Panc1 (cell line): ENCODE results near the gene VAV3. TPM values are rescaled to one million over a fixed set of nuclear protein-coding genes. Genes with fewer than 3 reads are reported as not detected.

Source experiments
- ATAC-seq: fragments of 200-7000 bp; cut with Tn5 transposase; 2 replicates; pipeline ENCODE4 v1.9.1; 2020; ENCODE audit warnings: mild to moderate bottlenecking, moderate library complexity
- BruUV-seq: library from RNA; stranded (reverse); fragments of 400-500 nt; replicated peaks from 2 replicates; lab custom pipeline; 2021; lab: Mats Ljungman, UMichigan
- CTCF ChIA-PET: fragments of 300-600 bp; sonication (Branson Sonifier 250); formaldehyde crosslinking; loops from one replicate; lab custom pipeline; 2022; ENCODE audit warnings: antibody characterized with exemption; lab: Charles Lee
- POLR2A ChIA-PET: fragments of 300-600 bp; sonication (Branson Sonifier 250); formaldehyde crosslinking; loops from one replicate; lab custom pipeline; 2022; ENCODE audit warnings: antibody characterized with exemption; lab: Charles Lee
- DNase-seq: peaks from one replicate; pipeline ENCODE4 v3.0.0-alpha.2; 2010; ENCODE audit warnings: low read depth, low spot score
- H3K27ac ChIP-seq: 2 replicates; pipeline ENCODE4 v1.5.1; 2011; ENCODE audit warnings: mild to moderate bottlenecking, low read length, inconsistent platforms
- H3K27me3 ChIP-seq: fragments of 200-500 bp; sonication (Bioruptor generic); 2 replicates; pipeline ENCODE4 v1.6.0; 2014; ENCODE audit warnings: low read length, inconsistent platforms; ENCODE audit not compliant: control insufficient read depth, insufficient read depth
- H3K36me3 ChIP-seq: fragments of 200-500 bp; sonication (Bioruptor generic); 2 replicates; pipeline ENCODE4 v1.5.1; 2014; ENCODE audit warnings: inconsistent platforms, mild to moderate bottlenecking, low read length, moderate library complexity; ENCODE audit not compliant: control insufficient read depth, insufficient read depth
- H3K4me1 ChIP-seq: 2 replicates; pipeline ENCODE4 v1.5.1; 2011; ENCODE audit warnings: inconsistent platforms, mild to moderate bottlenecking, low read length, moderate library complexity; ENCODE audit not compliant: control insufficient read depth, insufficient read depth
- H3K4me3 ChIP-seq, 2 experiments: 2 replicates each; pipeline ENCODE4 v1.5.1; 2011 to 2012; ENCODE audit warnings: low read depth in 2 of 2, low read length in 2 of 2, mild to moderate bottlenecking in 2 of 2, inconsistent platforms in 1 of 2, moderate library complexity in 1 of 2
- H3K9me3 ChIP-seq: fragments of 200-500 bp; sonication (Bioruptor generic); 2 replicates; pipeline ENCODE4 v1.5.1; 2014; ENCODE audit warnings: low read depth, mild to moderate bottlenecking, inconsistent platforms, low read length, moderate library complexity; ENCODE audit not compliant: control insufficient read depth, insufficient read depth
- CTCF ChIP-seq: fragments of 450-650 bp; IDR thresholded peaks from 2 replicates; pipeline ENCODE4 v1.5.1; 2017; ENCODE audit warnings: mild to moderate bottlenecking
- POLR2AphosphoS5 ChIP-seq: IDR thresholded peaks from 2 replicates; pipeline ENCODE4 v1.6.1; 2012; ENCODE audit warnings: mild to moderate bottlenecking, low read depth, low read length, moderate library complexity
- SIN3A ChIP-seq: IDR thresholded peaks from 2 replicates; pipeline ENCODE4 v1.6.1; 2012; ENCODE audit warnings: low read depth, mild to moderate bottlenecking, low read length, moderate library complexity, borderline replicate concordance; ENCODE audit not compliant: insufficient read depth
- TCF7L2 ChIP-seq: IDR thresholded peaks from 2 replicates; pipeline ENCODE4 v1.6.1; 2011; ENCODE audit warnings: mild to moderate bottlenecking, low read depth, low read length, inconsistent platforms
- in situ Hi-C: cut with HindIII; loops from 2 replicates; pipeline ENCODE4 v1.10.0; 2016; ENCODE audit warnings: low sequenced_read_pairs, low pct_unique_long_range_greater_than_20kb
- intact Hi-C: fragments of 100-400 bp; cut with micrococcal nuclease; formaldehyde crosslinking; loops from one replicate; pipeline ENCODE4 v1.10.0; 2022; ENCODE audit not compliant: unreplicated experiment
- total RNA-seq: library from RNA; stranded (reverse); gene quantifications from one replicate; pipeline ENCODE4 v1.2.1, GENCODE V29; 2021; ENCODE audit not compliant: unreplicated experiment
- TF ChIP-seq, protein P1 (sequence below), 2 experiments: IDR thresholded peaks; 2 replicates each; pipeline ENCODE4 v1.6.1; 2011 to 2012; ENCODE audit warnings: low read depth in 2 of 2, control low read depth in 1 of 2, low read length in 1 of 2, mild to moderate bottlenecking in 1 of 2, moderate library complexity in 1 of 2; ENCODE audit not compliant: insufficient read depth in 1 of 2

The VAV3 gene
- total RNA-seq, 1 experiment from 2014 or later = 0.23 TPM

- no peak overlapping the region for H3K27ac ChIP-seq
- H3K4me1 ChIP-seq = no peaks in the 10 kb centered on the region
- TF ChIP-seq, protein P1, sequence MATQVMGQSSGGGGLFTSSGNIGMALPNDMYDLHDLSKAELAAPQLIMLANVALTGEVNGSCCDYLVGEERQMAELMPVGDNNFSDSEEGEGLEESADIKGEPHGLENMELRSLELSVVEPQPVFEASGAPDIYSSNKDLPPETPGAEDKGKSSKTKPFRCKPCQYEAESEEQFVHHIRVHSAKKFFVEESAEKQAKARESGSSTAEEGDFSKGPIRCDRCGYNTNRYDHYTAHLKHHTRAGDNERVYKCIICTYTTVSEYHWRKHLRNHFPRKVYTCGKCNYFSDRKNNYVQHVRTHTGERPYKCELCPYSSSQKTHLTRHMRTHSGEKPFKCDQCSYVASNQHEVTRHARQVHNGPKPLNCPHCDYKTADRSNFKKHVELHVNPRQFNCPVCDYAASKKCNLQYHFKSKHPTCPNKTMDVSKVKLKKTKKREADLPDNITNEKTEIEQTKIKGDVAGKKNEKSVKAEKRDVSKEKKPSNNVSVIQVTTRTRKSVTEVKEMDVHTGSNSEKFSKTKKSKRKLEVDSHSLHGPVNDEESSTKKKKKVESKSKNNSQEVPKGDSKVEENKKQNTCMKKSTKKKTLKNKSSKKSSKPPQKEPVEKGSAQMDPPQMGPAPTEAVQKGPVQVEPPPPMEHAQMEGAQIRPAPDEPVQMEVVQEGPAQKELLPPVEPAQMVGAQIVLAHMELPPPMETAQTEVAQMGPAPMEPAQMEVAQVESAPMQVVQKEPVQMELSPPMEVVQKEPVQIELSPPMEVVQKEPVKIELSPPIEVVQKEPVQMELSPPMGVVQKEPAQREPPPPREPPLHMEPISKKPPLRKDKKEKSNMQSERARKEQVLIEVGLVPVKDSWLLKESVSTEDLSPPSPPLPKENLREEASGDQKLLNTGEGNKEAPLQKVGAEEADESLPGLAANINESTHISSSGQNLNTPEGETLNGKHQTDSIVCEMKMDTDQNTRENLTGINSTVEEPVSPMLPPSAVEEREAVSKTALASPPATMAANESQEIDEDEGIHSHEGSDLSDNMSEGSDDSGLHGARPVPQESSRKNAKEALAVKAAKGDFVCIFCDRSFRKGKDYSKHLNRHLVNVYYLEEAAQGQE (IDR thresholded peaks at IDR 0.05; ENCODE audit: insufficient read depth in 1 of 2, low read depth in 2 of 2, low read length in 1 of 2) = no peak
- TF ChIP-seq SIN3A (no peak), POLR2AphosphoS5 (no peak), TCF7L2 (no peak), CTCF (no peak)
- DNase-seq = no peak
- no TSS peak for BruUV-seq
- H3K9me3 ChIP-seq = no peaks in the 10 kb centered on the region
- H3K36me3 ChIP-seq = no peaks in the 10 kb centered on the region
- H3K4me3 ChIP-seq = no peak overlapping the region
- ChIA-PET CTCF (no interaction called here), POLR2A (no interaction called here)
- H3K27me3 ChIP-seq = no peaks in the 10 kb centered on the region
- in situ Hi-C loops (no loop called here), intact Hi-C loops (no loop called here)
- no peak for ATAC-seq
Measured at GRCh38 chr1:107831921-107832320, 133.1 kb downstream of the VAV3 start.

DNA sequence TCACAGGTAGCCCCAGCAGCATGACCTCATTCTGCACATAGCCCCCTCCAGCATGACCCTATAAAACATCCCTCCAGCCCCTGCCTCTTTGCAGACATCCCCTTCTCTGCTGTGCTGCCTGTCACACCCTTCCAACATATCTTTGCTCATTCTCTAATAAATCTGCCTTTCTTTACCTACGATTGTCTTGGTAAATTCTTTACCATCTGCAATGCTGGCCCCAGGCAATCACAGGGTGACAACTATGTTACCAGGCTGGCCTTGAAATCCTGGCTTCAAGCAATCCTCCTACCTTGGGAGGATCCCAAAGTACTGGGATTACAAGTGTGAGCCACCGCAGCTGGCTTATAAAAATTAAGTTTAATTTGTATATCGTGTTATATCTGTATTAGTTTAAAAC lies 134.5 kb downstream of the VAV3 start:
- CTCF ChIA-PET = no interaction called here
- no TSS peak for BruUV-seq
- Histone ChIP-seq H3K9me3 (no peaks in the 10 kb centered on the region), H3K4me3 (no peak overlapping the region), H3K36me3 (no peaks in the 10 kb centered on the region), H3K27ac (no peak overlapping the region), H3K4me1 (no peaks in the 10 kb centered on the region), H3K27me3 (no peaks in the 10 kb centered on the region)
- no peak for TF ChIP-seq CTCF
- no peak for TF ChIP-seq TCF7L2
- TF ChIP-seq SIN3A = no peak
- TF ChIP-seq POLR2AphosphoS5 = no peak
- TF ChIP-seq, protein P1 (IDR thresholded peaks at IDR 0.05; ENCODE audit: insufficient read depth in 1 of 2, low read depth in 2 of 2, low read length in 1 of 2) = no peak
- POLR2A ChIA-PET = no interaction called here
- intact Hi-C loops = no loop called here
- DNase-seq (no peak), ATAC-seq (no peak)
- in situ Hi-C loops = no loop called here
